ENCODE results near the gene PTH2. TPM values are rescaled to one million over a fixed set of nuclear protein-coding genes. Genes with fewer than 3 reads are reported as not detected.

The PTH2 gene
- total RNA-seq, 2 donors from 2014 or later: not detected

- peak in 6 of 7 experiments; percentile 12 to 50 (median 46) for TF ChIP-seq CTCF (IDR thresholded peaks at IDR 0.05)
- TF ChIP-seq POLR2A (IDR thresholded peaks at IDR 0.05): peak in 2 of 3 donors; percentile 60 to 71
- Histone ChIP-seq H3K9me3 (no peaks in the 10 kb centered on the region), H3K27me3 (no peaks in the 10 kb centered on the region), H3K4me3 (peak within 1 kb of the TSS; percentile 53 to 90), H3K27ac (peak within 1 kb of the TSS; percentile 88 to 97 (median 94)), H3K4me1 (peaks cover 29% of the 10 kb centered on the region), H3K36me3 (replicated peaks in 1 of 2; ENCODE audit: insufficient read depth in 1 of 2, low read depth in 2 of 2) (no peaks in the 10 kb centered on the region)
- peak; percentile 83 for ATAC-seq
- intact Hi-C loops (cut with DNase I): no loop called here
- WGBS, 2 donors: 0 to 1% methylated on average over 18 to 42 of the region's 42 CpGs
- peak; percentile 98 to 100 (median 99) for DNase-seq
Measured at GRCh38 chr19:49451430-49452181, 28.4 kb upstream of the PTH2 start, which contains the start of gene PIH1D1. PIH1D1 (minus strand) TSS chr19:49451814; CDS start chr19:49451574, 240 bp downstream.

GRCh38 chr19:49450405-49450804, 27.2 kb upstream of the PTH2 start:
- Histone ChIP-seq H3K4me3 (no peak overlapping the region), H3K27ac (no peak overlapping the region), H3K27me3 (no peaks in the 10 kb centered on the region), H3K9me3 (no peaks in the 10 kb centered on the region), H3K36me3 (replicated peaks in 1 of 2; ENCODE audit: insufficient read depth in 1 of 2, low read depth in 2 of 2) (no peaks in the 10 kb centered on the region), H3K4me1 (peaks cover 29% of the 10 kb centered on the region)
- TF ChIP-seq CTCF (IDR thresholded peaks at IDR 0.05): no peak
- TF ChIP-seq POLR2A (IDR thresholded peaks at IDR 0.05): no peak
- WGBS, 2 donors: 82 to 83% methylated on average over 7 of the region's 7 CpGs
- no peak for DNase-seq
- no peak for ATAC-seq
- intact Hi-C loops (cut with DNase I): no loop called here

- Histone ChIP-seq H3K4me3 (no peak overlapping the region), H3K27me3 (no peaks in the 10 kb centered on the region), H3K27ac (no peak overlapping the region), H3K36me3 (replicated peaks in 1 of 2; ENCODE audit: insufficient read depth in 1 of 2, low read depth in 2 of 2) (no peaks in the 10 kb centered on the region), H3K9me3 (no peaks in the 10 kb centered on the region), H3K4me1 (peaks cover 18% of the 10 kb centered on the region)
- ATAC-seq: no peak
- 89 to 94% methylated on average over 6 of the region's 6 CpGs for WGBS, 2 donors
- DNase-seq: no peak
- intact Hi-C loops (cut with DNase I): no loop called here
- TF ChIP-seq CTCF (IDR thresholded peaks at IDR 0.05) (no peak), POLR2A (IDR thresholded peaks at IDR 0.05) (no peak)
Measured at GRCh38 chr19:49448432-49448786, 25.2 kb upstream of the PTH2 start.

GRCh38 chr19:49447485-49448431, 24.5 kb upstream of the PTH2 start:
- 83% methylated on average over 15 to 32 of the region's 32 CpGs for whole genome bisulfite sequencing, 2 donors
- DNase-seq: peak in 2 of 4 donors; percentile 26 to 38
- intact Hi-C loops (cut with DNase I): no loop called here

More at GRCh38 chr19:49447485-49448431, 24.5 kb upstream of the PTH2 start:
- no peaks in the 10 kb centered on the region for H3K27me3 ChIP-seq
- no peaks in the 10 kb centered on the region for H3K9me3 ChIP-seq
- H3K36me3 ChIP-seq (replicated peaks in 1 of 2; ENCODE audit: insufficient read depth in 1 of 2, low read depth in 2 of 2): no peaks in the 10 kb centered on the region
- peaks cover 22% of the 10 kb centered on the region for H3K4me1 ChIP-seq
- no peak for TF ChIP-seq POLR2A (IDR thresholded peaks at IDR 0.05)
- TF ChIP-seq CTCF (IDR thresholded peaks at IDR 0.05): no peak
- no peak overlapping the region for H3K27ac ChIP-seq
- no peak for ATAC-seq
- H3K4me3 ChIP-seq: no peak overlapping the region

Measured in body of pancreas (tissue), 4 donors.